Trophoblast cell (in vitro differentiated cells and primary cell): ENCODE measurements around the gene TINCR.

Experiments used
- DNase-seq, 2 donors: peaks; one replicate each; pipeline ENCODE4 v3.0.0-alpha.2; 2016
- H2AFZ ChIP-seq: 2 replicates; pipeline ENCODE4 v1.6.1; 2013; ENCODE audit warnings: low read length, moderate library complexity, mild to moderate bottlenecking; ENCODE audit not compliant: insufficient read depth, poor library complexity
- H2AK5ac ChIP-seq: 2 replicates; pipeline ENCODE4 v1.6.1; 2013; ENCODE audit warnings: mild to moderate bottlenecking, low read length
- H2BK120ac ChIP-seq: 2 replicates; pipeline ENCODE4 v1.6.1; 2013; ENCODE audit warnings: low read length, mild to moderate bottlenecking, moderate library complexity; ENCODE audit not compliant: insufficient read depth, poor library complexity
- H2BK12ac ChIP-seq: 2 replicates; pipeline ENCODE4 v1.6.1; 2013; ENCODE audit warnings: mild to moderate bottlenecking, low read length, moderate library complexity
- H2BK5ac ChIP-seq: 2 replicates; pipeline ENCODE4 v1.6.1; 2013; ENCODE audit warnings: low read length, low read depth, moderate library complexity, mild to moderate bottlenecking; ENCODE audit not compliant: poor library complexity
- H3K14ac ChIP-seq: 2 replicates; pipeline ENCODE4 v1.6.1; 2013; ENCODE audit warnings: mild to moderate bottlenecking, low read length
- H3K18ac ChIP-seq: 2 replicates; pipeline ENCODE4 v1.6.1; 2013; ENCODE audit warnings: mild to moderate bottlenecking, low read length
- H3K23ac ChIP-seq: 2 replicates; pipeline ENCODE4 v1.6.1; 2013; ENCODE audit warnings: low read length
- H3K27ac ChIP-seq: 2 replicates; pipeline ENCODE4 v1.5.1; 2013; ENCODE audit warnings: low read depth, mild to moderate bottlenecking, inconsistent platforms, low read length, moderate library complexity
- H3K27me3 ChIP-seq: 2 replicates; pipeline ENCODE4 v1.6.1; 2013; ENCODE audit warnings: inconsistent platforms, mild to moderate bottlenecking, low read length, moderate library complexity; ENCODE audit not compliant: insufficient read depth
- H3K36me3 ChIP-seq, 2 experiments: 1 replicate in 1 of 2; 2 replicates in 1 of 2; pipeline ENCODE4 v1.6.1; 2013; ENCODE audit warnings: low read length in 2 of 2, mild to moderate bottlenecking in 2 of 2, moderate library complexity in 1 of 2; ENCODE audit not compliant: insufficient read depth in 2 of 2, control insufficient read depth in 1 of 2
- H3K4ac ChIP-seq: 2 replicates; pipeline ENCODE4 v1.6.1; 2013; ENCODE audit warnings: low read depth, mild to moderate bottlenecking, low read length, moderate library complexity
- H3K4me1 ChIP-seq, 2 experiments: 1 replicate in 1 of 2; 2 replicates in 1 of 2; pipeline ENCODE4 v1.6.1; 2013; ENCODE audit warnings: low read length in 2 of 2, mild to moderate bottlenecking in 2 of 2, moderate library complexity in 1 of 2; ENCODE audit not compliant: insufficient read depth in 2 of 2, control insufficient read depth in 1 of 2
- H3K4me2 ChIP-seq: 2 replicates; pipeline ENCODE4 v1.6.1; 2013; ENCODE audit warnings: inconsistent platforms, mild to moderate bottlenecking, low read length, moderate library complexity
- H3K4me3 ChIP-seq: 2 replicates; pipeline ENCODE4 v1.5.1; 2013; ENCODE audit warnings: mild to moderate bottlenecking, low read depth, low read length, inconsistent platforms
- H3K79me1 ChIP-seq: one replicate; pipeline ENCODE4 v1.6.1; 2013; ENCODE audit warnings: low read length
- H3K79me2 ChIP-seq: 2 replicates; pipeline ENCODE4 v1.6.1; 2013; ENCODE audit warnings: low read length, mild to moderate bottlenecking; ENCODE audit not compliant: control insufficient read depth, insufficient read depth, poor library complexity
- H3K9ac ChIP-seq: 2 replicates; pipeline ENCODE4 v1.6.1; 2013; ENCODE audit warnings: mild to moderate bottlenecking, low read length
- H3K9me3 ChIP-seq: 2 replicates; pipeline ENCODE4 v1.6.1; 2013; ENCODE audit warnings: low read depth, mild to moderate bottlenecking, control low read depth, inconsistent platforms, low read length; ENCODE audit not compliant: insufficient read depth
- H4K12ac ChIP-seq: 2 replicates; pipeline ENCODE4 v1.6.1; 2013; ENCODE audit warnings: low read depth, mild to moderate bottlenecking, low read length, moderate library complexity
- H4K8ac ChIP-seq: 2 replicates; pipeline ENCODE4 v1.6.1; 2013; ENCODE audit warnings: low read depth, mild to moderate bottlenecking, low read length, moderate library complexity
- H4K91ac ChIP-seq: one replicate; pipeline ENCODE4 v1.6.1; 2013; ENCODE audit warnings: low read depth, mild to moderate bottlenecking, low read length, moderate library complexity
- WGBS: extraction: QIAGEN DNeasy Blood & Tissue Kit; methylation state at CpG from one replicate; pipeline ENCODE4 v1.1.7; 2013; ENCODE audit warnings: missing lambda C conversion rate; ENCODE audit not compliant: insufficient read length, insufficient coverage; ENCODE audit errors: extremely low coverage; 5-methylcytosine and 5-hydroxymethylcytosine counted together

Gene TINCR

GRCh38 chr19:5605362-5605761, 37.6 kb upstream of the TINCR start:
- Histone ChIP-seq H3K4me1 (no peaks in the 10 kb centered on the region), H3K9me3 (no peaks in the 10 kb centered on the region)
- WGBS, result no CpG with 5 or more reads among the region's 3 CpGs

GRCh38 chr19:5603626-5604025, 35.9 kb upstream of the TINCR start:
- Histone ChIP-seq H2AFZ (no peak overlapping the region), H3K79me2 (no peaks in the 10 kb centered on the region), H4K12ac (no peak overlapping the region), H3K4me1 (no peaks in the 10 kb centered on the region), H3K4ac (no peak overlapping the region), H3K4me2 (no peak overlapping the region), H2BK5ac (no peak overlapping the region), H3K79me1 (no peaks in the 10 kb centered on the region), H3K36me3 (peaks cover 58 to 74% of the 10 kb centered on the region in 2 experiments), H2BK12ac (no peak overlapping the region), H3K14ac (no peak overlapping the region), H2BK120ac (no peak overlapping the region), H3K9me3 (no peaks in the 10 kb centered on the region), H3K27me3 (no peaks in the 10 kb centered on the region), H3K23ac (no peak overlapping the region), H3K18ac (no peak overlapping the region), H4K91ac (no peak overlapping the region), H2AK5ac (no peak overlapping the region), H3K4me3 (no peak overlapping the region), H4K8ac (no peak overlapping the region), H3K9ac (no peak overlapping the region), H3K27ac (no peak overlapping the region)
- no CpG with 5 or more reads among the region's 5 CpGs for WGBS
- DNase-seq, result no peak

More at GRCh38 chr19:5605362-5605761, 37.6 kb upstream of the TINCR start:
- H3K4ac ChIP-seq, result no peak overlapping the region
- no peak overlapping the region for H3K14ac ChIP-seq
- no peak overlapping the region for H3K4me3 ChIP-seq
- no peak overlapping the region for H2AK5ac ChIP-seq
- no peak overlapping the region for H2BK120ac ChIP-seq
- H2BK5ac ChIP-seq, result no peak overlapping the region
- H4K91ac ChIP-seq, result no peak overlapping the region
- H3K27me3 ChIP-seq, result no peaks in the 10 kb centered on the region
- H3K79me2 ChIP-seq, result no peaks in the 10 kb centered on the region
- H3K36me3 ChIP-seq, result peaks cover 56 to 72% of the 10 kb centered on the region in 2 experiments
- H3K27ac ChIP-seq, result no peak overlapping the region
- DNase-seq, result no peak
- no peak overlapping the region for H3K9ac ChIP-seq
- no peak overlapping the region for H2BK12ac ChIP-seq
- H3K4me2 ChIP-seq, result no peak overlapping the region
- no peak overlapping the region for H4K12ac ChIP-seq
- no peaks in the 10 kb centered on the region for H3K79me1 ChIP-seq
- no peak overlapping the region for H4K8ac ChIP-seq
- no peak overlapping the region for H2AFZ ChIP-seq
- H3K18ac ChIP-seq, result no peak overlapping the region
- H3K23ac ChIP-seq, result no peak overlapping the region

GRCh38 chr19:5600797-5601196, 33.0 kb upstream of the TINCR start:
- no peak for DNase-seq
- Histone ChIP-seq H3K27me3 (no peaks in the 10 kb centered on the region), H3K14ac (no peak overlapping the region), H2BK5ac (no peak overlapping the region), H3K9me3 (no peaks in the 10 kb centered on the region), H3K4me2 (no peak overlapping the region), H4K91ac (no peak overlapping the region), H3K27ac (no peak overlapping the region), H4K8ac (no peak overlapping the region), H3K18ac (no peak overlapping the region), H3K79me2 (no peaks in the 10 kb centered on the region), H4K12ac (no peak overlapping the region), H2AFZ (no peak overlapping the region), H2BK120ac (no peak overlapping the region), H3K9ac (no peak overlapping the region), H2BK12ac (no peak overlapping the region), H3K23ac (no peak overlapping the region), H3K4me3 (no peak overlapping the region), H2AK5ac (no peak overlapping the region), H3K36me3 (peaks cover 66 to 75% of the 10 kb centered on the region in 2 experiments), H3K4ac (no peak overlapping the region), H3K79me1 (no peaks in the 10 kb centered on the region), H3K4me1 (no peaks in the 10 kb centered on the region)
- WGBS, result no CpG with 5 or more reads among the region's 8 CpGs

- Histone ChIP-seq H4K12ac (no peak overlapping the region), H3K27ac (no peak overlapping the region), H3K4me3 (no peak overlapping the region), H4K91ac (no peak overlapping the region), H3K9me3 (peaks cover 3% of the 10 kb centered on the region), H3K14ac (no peak overlapping the region), H3K27me3 (no peaks in the 10 kb centered on the region), H3K23ac (no peak overlapping the region), H3K4me2 (no peak overlapping the region), H3K9ac (no peak overlapping the region), H2AFZ (no peak overlapping the region), H2BK12ac (no peak overlapping the region), H3K79me1 (no peaks in the 10 kb centered on the region), H3K36me3 (peaks cover 78 to 90% of the 10 kb centered on the region in 2 experiments), H2BK120ac (no peak overlapping the region), H3K18ac (no peak overlapping the region), H2AK5ac (no peak overlapping the region), H3K4me1 (no peaks in the 10 kb centered on the region), H3K79me2 (no peaks in the 10 kb centered on the region), H2BK5ac (no peak overlapping the region), H4K8ac (no peak overlapping the region), H3K4ac (no peak overlapping the region)
- no CpG with 5 or more reads among the region's 9 CpGs for WGBS
- DNase-seq, result no peak
These were observed 28.0 kb upstream of the TINCR start for GRCh38 chr19:5595745-5596144.
